GM12878 (cell line): ENCODE measurements around the gene FKRP. TPM values are rescaled to one million over a fixed set of nuclear protein-coding genes. Genes with fewer than 3 reads are reported as not detected.

ENCODE experiments used
- ATF2 ChIP-seq: IDR thresholded peaks from 2 replicates; pipeline ENCODE4 v1.6.1; 2012; ENCODE audit warnings: low read length, inconsistent platforms
- FOS ChIP-seq: IDR thresholded peaks from 3 replicates; pipeline ENCODE4 v1.6.1; 2011; ENCODE audit warnings: borderline replicate concordance; ENCODE audit not compliant: insufficient read length; ENCODE audit errors: extremely low read depth
- HSF1 ChIP-seq: fragments of 150-350 bp; IDR thresholded peaks from 2 replicates; pipeline ENCODE4 v1.6.1; 2014; ENCODE audit warnings: mild to moderate bottlenecking, low read depth, low read length
- SP1 ChIP-seq: IDR thresholded peaks from one replicate; pipeline ENCODE4 v1.6.1; 2011; ENCODE audit warnings: low read depth, low read length
- USF2 ChIP-seq: IDR thresholded peaks from 2 replicates; pipeline ENCODE4 v1.6.1; 2011; ENCODE audit warnings: low read depth, low read length, improper control_type of control experiment, borderline replicate concordance
- ZNF592 ChIP-seq: fragments of 450-650 bp; IDR thresholded peaks from 2 replicates; pipeline ENCODE4 v1.6.1; 2017; ENCODE audit warnings: mild to moderate bottlenecking, moderate library complexity
- ZNF687 ChIP-seq: fragments of 450-650 bp; IDR thresholded peaks from 2 replicates; pipeline ENCODE4 v1.6.1; 2017; ENCODE audit warnings: mild to moderate bottlenecking, moderate library complexity
- polyA plus RNA-seq, 11 experiments: library from polyadenylated mRNA; depleted of rRNA in 4 of 11; unstranded in 6 of 11; stranded (reverse) in 5 of 11; fragments of >200 nt; fragmentation: Nextera tagmentation in 4 of 11; fragmentation: Illumina TruSeq in 1 of 11; extraction: Ambion mirVana in 4 of 11; extraction: Trizol in 1 of 11; gene quantifications; 1 replicate in 1 of 11; 2 replicates in 10 of 11; pipeline versions ENCODE4 v1.2.1 to v1.2.3, GENCODE V29; 2011 to 2016; ENCODE audit warnings: inconsistent platforms in 2 of 11, missing spikeins in 2 of 11, low read depth in 1 of 11
- total RNA-seq, 4 experiments: library from RNA; depleted of rRNA in 3 of 4; stranded (reverse); fragments of >200 nt in 3 of 4; fragmentation: Illumina TruSeq in 1 of 4; extraction: Trizol in 1 of 4; gene quantifications; 2 replicates each; pipeline versions ENCODE4 v1.2.1 to v1.2.3, GENCODE V29; 2013 to 2021
- TF ChIP-seq, protein P1 (sequence below), 3 experiments: IDR thresholded peaks in 2 of 3; conservative IDR thresholded peaks in 1 of 3; 2 replicates each; pipeline ENCODE4 v1.5.1; 2011; ENCODE audit warnings: low read depth in 3 of 3, low read length in 3 of 3, mild to moderate bottlenecking in 3 of 3, control low read depth in 2 of 3, moderate library complexity in 2 of 3, inconsistent platforms in 1 of 3, mixed read lengths in 1 of 3; ENCODE audit not compliant: control insufficient read depth in 2 of 3, insufficient read depth in 1 of 3; ENCODE audit errors: extremely low read depth in 1 of 3
- TF ChIP-seq, protein P2 (sequence below): fragments of 150-350 bp; IDR thresholded peaks from 2 replicates; pipeline ENCODE4 v1.6.1; 2016; ENCODE audit warnings: low read depth, low read length

FKRP gene
- total and polyA plus RNA-seq, 10 of the 15 experiments (the other 5 are each of a cell fraction or from before 2014, with no cell fraction given): 1.3 to 14.1 (median 7.8) TPM

GRCh38 chr19:46756544-46756888 lies 10.7 kb downstream of the FKRP start (continued):
- TF ChIP-seq USF2 (no peak), ATF2 (no peak), ZNF687 (no peak), HSF1 (no peak), FOS (no peak), ZNF592 (no peak), SP1 (no peak)
- TF ChIP-seq, protein P1, sequence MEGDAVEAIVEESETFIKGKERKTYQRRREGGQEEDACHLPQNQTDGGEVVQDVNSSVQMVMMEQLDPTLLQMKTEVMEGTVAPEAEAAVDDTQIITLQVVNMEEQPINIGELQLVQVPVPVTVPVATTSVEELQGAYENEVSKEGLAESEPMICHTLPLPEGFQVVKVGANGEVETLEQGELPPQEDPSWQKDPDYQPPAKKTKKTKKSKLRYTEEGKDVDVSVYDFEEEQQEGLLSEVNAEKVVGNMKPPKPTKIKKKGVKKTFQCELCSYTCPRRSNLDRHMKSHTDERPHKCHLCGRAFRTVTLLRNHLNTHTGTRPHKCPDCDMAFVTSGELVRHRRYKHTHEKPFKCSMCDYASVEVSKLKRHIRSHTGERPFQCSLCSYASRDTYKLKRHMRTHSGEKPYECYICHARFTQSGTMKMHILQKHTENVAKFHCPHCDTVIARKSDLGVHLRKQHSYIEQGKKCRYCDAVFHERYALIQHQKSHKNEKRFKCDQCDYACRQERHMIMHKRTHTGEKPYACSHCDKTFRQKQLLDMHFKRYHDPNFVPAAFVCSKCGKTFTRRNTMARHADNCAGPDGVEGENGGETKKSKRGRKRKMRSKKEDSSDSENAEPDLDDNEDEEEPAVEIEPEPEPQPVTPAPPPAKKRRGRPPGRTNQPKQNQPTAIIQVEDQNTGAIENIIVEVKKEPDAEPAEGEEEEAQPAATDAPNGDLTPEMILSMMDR (IDR thresholded peaks at IDR 0.05 in 2 of 3, conservative IDR thresholded peaks at IDR 0.05 in 1 of 3; ENCODE audit: control insufficient read depth in 2 of 3, extremely low read depth in 1 of 3, insufficient read depth in 1 of 3, low read depth in 3 of 3, low read length in 3 of 3): no peak
- TF ChIP-seq, protein P2, sequence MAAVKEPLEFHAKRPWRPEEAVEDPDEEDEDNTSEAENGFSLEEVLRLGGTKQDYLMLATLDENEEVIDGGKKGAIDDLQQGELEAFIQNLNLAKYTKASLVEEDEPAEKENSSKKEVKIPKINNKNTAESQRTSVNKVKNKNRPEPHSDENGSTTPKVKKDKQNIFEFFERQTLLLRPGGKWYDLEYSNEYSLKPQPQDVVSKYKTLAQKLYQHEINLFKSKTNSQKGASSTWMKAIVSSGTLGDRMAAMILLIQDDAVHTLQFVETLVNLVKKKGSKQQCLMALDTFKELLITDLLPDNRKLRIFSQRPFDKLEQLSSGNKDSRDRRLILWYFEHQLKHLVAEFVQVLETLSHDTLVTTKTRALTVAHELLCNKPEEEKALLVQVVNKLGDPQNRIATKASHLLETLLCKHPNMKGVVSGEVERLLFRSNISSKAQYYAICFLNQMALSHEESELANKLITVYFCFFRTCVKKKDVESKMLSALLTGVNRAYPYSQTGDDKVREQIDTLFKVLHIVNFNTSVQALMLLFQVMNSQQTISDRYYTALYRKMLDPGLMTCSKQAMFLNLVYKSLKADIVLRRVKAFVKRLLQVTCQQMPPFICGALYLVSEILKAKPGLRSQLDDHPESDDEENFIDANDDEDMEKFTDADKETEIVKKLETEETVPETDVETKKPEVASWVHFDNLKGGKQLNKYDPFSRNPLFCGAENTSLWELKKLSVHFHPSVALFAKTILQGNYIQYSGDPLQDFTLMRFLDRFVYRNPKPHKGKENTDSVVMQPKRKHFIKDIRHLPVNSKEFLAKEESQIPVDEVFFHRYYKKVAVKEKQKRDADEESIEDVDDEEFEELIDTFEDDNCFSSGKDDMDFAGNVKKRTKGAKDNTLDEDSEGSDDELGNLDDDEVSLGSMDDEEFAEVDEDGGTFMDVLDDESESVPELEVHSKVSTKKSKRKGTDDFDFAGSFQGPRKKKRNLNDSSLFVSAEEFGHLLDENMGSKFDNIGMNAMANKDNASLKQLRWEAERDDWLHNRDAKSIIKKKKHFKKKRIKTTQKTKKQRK: no peak
